Amniotic epithelial cell (primary cell): ENCODE data around the gene MBD4.
"Not testable (repeated sequence)": the region's sequence is repeated elsewhere in the genome, so short reads cannot be mapped to it uniquely, and the experiment has no call there.

Experiments used
- DNase-seq: peaks from one replicate; pipeline ENCODE4 v3.0.0-alpha.2; 2010; ENCODE audit warnings: low read depth

MBD4 gene

DNA sequence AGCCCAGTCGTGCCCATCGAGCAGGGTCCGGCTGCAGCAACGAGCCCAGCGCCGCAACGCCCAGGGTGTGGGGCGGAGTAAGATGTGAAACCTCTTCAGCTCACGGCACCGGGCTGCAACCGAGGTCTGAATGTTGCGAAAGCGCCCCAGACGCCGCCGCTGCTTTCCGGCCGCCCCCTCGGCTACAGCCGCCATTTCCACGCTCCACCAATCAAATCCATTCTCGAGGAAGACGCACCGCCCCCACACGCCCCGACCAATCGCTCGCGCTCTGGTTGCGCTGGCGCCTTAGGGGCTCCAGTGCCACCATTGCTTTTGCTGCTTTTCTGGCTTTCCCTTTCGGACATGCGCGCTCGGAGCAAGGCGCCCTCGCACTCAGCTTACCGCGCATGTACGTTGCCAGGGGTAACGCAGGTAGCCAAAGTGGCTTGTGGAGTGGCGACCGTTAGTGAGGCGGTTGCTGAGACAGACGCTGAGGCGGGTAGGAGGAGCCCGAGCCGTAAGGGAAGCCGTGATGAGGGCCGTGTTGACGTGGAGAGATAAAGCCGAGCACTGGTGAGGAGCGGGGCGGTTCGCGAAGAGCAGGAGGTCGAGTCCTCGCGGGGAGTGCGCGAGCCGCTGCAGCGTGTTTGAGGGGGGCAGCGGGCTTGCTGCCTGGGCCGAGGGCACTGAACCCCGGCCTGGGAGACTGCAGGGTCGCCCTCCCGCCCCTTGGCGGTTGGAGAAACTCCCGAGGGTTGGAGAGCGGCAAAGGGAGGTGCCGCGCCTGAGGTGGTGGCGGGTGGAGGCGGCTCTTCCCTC, at the start of gene MBD4, which contains the start of gene IFT122:
TSS of gene MBD4 (minus strand) at position 132 of the 801 bp plus-strand sequence. CDS start at position 17, 115 bp downstream.
TSS of gene IFT122 (plus strand) at position 408 of the 801 bp plus-strand sequence. CDS start at position 515, 107 bp downstream.
- DNase-seq, result peak; percentile 100

DNA sequence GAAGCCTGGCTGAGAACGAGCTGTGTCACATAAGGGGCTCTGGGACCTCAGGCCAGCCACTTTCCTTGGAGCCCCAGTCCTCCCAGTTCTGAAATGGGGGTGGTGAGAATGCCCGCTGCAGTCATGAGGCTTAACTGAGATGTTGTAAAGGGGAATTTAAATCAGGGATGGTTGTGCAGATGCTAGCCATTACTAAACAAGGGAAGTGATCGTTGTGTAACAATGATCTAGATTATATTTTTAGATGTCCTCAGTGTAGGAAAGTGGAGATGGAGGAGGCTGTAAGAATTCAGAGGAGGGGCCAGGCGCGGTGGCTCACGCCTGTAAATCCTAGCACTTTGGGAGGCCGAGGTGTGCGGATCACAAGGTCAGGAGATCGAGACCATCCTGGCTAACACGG, 49.5 kb upstream of the MBD4 start:
- not testable (repeated sequence) for DNase-seq

GRCh38 chr3:129487868-129488335, 48.2 kb upstream of the MBD4 start:
- not testable (repeated sequence) for DNase-seq

GRCh38 chr3:129487183-129487867, 47.6 kb upstream of the MBD4 start:
- DNase-seq, result no peak

- DNase-seq, result no peak
These were observed 46.9 kb upstream of the MBD4 start for GRCh38 chr3:129486664-129487035.

DNA sequence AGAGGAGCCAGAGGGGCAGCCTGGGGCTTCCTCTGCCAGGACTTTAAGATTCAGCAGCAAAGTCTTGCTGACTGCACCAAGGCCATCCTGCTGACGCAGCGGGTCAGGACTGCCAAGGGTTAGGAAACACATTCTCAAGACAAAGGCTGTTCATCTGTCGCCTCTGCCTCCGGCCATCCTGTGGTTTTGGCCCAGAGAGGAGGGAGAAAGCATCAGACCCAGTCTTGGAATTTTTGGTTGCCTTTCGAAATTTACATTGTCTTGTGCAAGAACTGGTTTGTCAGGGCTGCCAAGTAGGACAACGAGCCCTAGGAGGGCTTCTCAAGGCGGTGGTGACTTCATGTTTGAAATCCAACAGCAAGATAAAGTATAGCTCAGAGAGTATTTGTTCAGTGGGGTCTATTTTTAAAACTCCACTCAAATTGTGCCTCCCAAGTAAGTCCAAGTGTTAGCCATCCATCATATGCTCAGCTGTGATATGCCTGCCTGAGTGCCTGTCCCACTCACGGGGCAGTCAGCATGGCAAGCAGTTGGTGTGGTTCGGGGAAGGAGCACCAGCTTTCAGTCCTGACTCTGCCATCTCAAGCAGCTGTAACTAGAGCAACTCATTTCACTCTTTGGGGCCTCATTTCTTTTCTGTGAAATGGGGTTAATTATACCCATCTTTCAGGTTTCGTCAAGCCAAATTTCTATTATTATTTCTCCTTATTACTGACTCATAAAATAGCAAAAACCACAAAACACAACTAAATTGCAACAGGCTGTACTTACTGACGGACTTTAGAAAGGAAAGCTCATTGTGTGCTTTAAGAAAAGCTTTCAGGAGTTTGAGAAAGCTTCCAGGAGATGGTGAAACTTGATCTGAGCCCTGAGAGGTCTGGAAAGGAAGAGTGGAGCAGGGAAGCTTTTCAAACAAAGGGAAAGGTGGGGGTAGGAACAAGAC, 46.2 kb upstream of the MBD4 start:
- DNase-seq, result peak; percentile 99

DNA sequence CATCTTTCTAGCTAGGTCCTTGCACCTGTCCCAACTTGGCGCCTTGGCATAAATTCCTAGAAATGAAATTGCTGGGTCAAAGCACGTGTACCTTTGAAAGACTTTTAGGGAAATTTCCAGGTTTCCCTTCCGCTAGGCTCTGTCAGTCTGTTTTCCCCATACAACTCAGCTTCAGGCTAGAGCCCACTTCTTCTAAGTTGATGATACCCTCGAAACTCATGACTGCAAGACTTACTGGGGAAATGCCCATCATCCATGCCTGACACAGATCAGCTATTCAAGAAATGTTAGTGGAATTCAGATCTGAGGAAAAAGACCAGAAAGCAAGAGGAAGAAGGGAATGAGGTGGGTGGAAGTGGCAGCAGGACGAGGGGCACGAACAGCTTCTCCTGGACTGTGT, 45.4 kb upstream of the MBD4 start:
- DNase-seq, result not testable (repeated sequence)

DNA sequence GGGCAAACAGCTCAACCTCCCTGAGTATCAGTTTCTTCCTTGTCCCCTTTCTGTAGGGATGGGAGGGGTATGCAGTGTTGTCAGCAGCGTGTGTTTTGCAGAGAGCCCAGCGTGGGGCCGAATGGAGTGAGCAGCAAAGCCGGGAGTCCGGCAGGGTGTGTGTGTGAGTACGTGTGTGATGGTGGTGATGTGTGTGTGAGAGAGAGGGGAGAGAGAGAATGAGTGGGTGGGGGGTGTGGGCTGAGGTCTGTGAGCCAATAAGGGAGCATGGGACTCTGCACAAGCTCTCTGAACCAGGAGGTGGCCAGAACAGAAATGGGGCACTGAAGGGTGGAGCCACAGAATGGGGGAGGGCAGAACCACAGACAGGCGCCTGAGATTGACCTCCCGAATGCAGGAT, 44.1 kb upstream of the MBD4 start:
- DNase-seq, result no peak

- DNase-seq, result no peak
These were observed 43.0 kb upstream of the MBD4 start for GRCh38 chr3:129482721-129483120.

GRCh38 chr3:129481766-129482332, 42.1 kb upstream of the MBD4 start:
- no peak for DNase-seq

GRCh38 chr3:129481225-129481765, 41.5 kb upstream of the MBD4 start:
- DNase-seq, result peak; percentile 83

DNA sequence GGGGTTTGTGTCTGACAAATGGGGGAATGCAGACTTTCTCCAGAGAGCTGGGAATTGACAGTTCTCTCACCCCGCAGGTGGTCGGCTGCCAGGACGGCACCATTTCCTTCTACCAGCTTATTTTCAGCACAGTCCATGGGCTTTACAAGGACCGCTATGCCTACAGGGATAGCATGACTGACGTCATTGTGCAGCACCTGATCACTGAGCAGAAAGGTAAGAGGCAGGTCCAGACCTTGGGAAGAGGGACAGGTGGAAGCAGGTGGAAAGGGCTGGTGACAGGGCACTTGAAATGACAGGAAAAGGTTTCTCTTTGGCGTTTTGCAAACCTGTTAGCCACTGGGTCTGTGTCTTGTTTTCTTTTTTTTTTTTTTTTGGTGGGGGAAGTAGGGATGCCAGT, 36.8 kb upstream of the MBD4 start:
- DNase-seq, result no peak

- DNase-seq, result no peak
These were observed 36.1 kb upstream of the MBD4 start for GRCh38 chr3:129475863-129476262.

GRCh38 chr3:129474984-129475804, 35.4 kb upstream of the MBD4 start:
- DNase-seq, result no peak

- DNase-seq, result no peak
These were observed 34.0 kb upstream of the MBD4 start for GRCh38 chr3:129473769-129474152.

DNA sequence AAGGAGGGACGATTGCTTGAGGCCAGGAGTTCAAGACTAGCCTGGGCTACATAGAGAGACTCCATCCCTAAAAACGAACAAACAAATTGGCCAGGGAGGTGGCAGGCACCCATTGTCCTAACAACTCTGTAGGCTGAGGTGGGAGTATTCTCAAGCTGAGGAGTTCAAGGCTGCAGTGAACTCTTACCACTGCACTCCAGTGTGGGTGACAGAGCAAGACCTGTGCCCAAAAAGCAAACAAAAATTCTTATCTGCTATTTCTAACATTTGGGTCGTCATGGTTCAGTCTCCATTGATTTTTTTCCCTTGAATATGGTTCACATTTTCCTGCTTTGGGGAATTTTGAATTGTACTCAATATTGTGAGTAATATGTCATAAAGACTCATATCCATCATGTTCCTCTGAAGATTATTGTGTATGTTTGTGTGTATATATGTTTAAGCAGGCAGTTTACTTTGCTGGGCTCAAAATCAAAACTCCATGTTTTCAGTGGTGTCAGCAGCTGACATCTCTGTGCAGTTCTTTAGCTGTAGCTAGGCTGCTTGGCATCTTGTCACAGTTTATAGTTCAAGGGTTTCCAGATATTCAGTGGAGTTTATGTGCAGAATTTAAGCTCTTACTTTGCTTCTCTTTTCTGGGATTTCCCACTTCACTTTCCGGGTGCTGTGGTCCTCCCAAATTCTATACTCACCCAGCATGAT, 33.5 kb upstream of the MBD4 start:
- no peak for DNase-seq

GRCh38 chr3:129470861-129471260, 31.1 kb upstream of the MBD4 start:
- DNase-seq, result no peak

DNA sequence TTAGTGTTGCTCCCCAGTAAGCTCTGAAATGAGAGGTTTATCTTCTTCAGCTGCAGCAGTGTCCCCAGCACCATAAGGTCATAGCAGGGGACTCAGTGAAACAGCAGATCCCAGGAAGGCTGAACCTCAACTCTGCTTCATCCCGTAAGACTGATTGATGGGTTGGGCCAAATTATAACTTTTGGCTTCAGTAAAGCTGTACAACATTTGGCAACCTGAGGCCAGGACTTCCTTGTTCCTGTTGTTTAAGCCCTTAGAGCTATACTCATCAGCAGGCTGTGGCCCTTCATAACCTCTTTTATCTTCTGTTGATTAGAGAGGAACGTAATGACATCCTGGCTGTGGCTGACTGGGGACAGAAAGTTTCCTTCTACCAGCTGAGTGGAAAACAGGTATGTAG, 29.3 kb upstream of the MBD4 start:
- DNase-seq, result no peak

DNA sequence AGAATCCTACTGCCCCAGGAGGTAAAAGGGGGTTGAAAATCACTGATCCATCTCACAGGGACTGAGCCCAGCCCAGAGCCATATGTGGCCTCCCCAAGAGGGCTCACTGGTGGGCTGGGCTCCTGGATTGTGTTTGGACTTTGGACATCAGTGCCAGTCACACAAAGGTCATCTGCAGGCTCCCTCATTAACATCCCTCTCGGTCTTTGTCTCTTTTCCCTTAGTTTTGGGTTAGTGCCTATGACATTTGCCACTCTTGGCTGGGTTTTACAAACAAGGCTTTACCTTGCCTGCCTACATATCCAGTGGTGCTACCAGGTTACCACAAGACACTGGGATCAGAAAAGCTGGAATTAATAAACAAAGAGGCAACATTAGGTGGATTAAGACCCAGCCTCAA, 28.2 kb upstream of the MBD4 start:
- DNase-seq, result no peak

GRCh38 chr3:129463716-129464115, 24.0 kb upstream of the MBD4 start:
- peak; percentile 33 for DNase-seq
